Calu3 (cell line): ENCODE results near the gene MEF2C. TPM values are rescaled to one million over a fixed set of nuclear protein-coding genes. Genes with fewer than 3 reads are reported as not detected.

Experiments
- BruUV-seq: library from RNA; stranded (reverse); fragments of 400-500 nt; replicated peaks from 2 replicates; lab custom pipeline; 2021; lab: Mats Ljungman, UMichigan
- CTCF ChIA-PET: fragments of 300-600 bp; sonication (Branson Sonifier 250); formaldehyde crosslinking; loops from one replicate; lab custom pipeline; 2022; ENCODE audit warnings: antibody characterized with exemption; lab: Charles Lee
- DNase-seq: peaks from one replicate; pipeline ENCODE4 v3.0.0; 2022
- H3K27ac Mint-ChIP-seq: one replicate; pipeline ENCODE4 v1.8.0; 2022; ENCODE audit warnings: mixed read lengths; ENCODE audit not compliant: unreplicated experiment
- H3K27me3 Mint-ChIP-seq: one replicate; pipeline ENCODE4 v1.8.0; 2022; ENCODE audit warnings: mixed read lengths; ENCODE audit not compliant: unreplicated experiment
- H3K36me3 Mint-ChIP-seq: one replicate; pipeline ENCODE4 v1.8.0; 2022; ENCODE audit warnings: mild to moderate bottlenecking, moderate library complexity, mixed read lengths; ENCODE audit not compliant: insufficient read depth, unreplicated experiment
- H3K4me1 Mint-ChIP-seq: one replicate; pipeline ENCODE4 v1.8.0; 2022; ENCODE audit warnings: mild to moderate bottlenecking, low read depth, mixed read lengths; ENCODE audit not compliant: unreplicated experiment
- H3K4me3 Mint-ChIP-seq: one replicate; pipeline ENCODE4 v1.8.0; 2022; ENCODE audit warnings: mild to moderate bottlenecking, low read depth, moderate library complexity, mixed read lengths; ENCODE audit not compliant: unreplicated experiment
- H3K9me3 Mint-ChIP-seq: one replicate; pipeline ENCODE4 v1.8.0; 2022; ENCODE audit warnings: low read depth, mixed read lengths; ENCODE audit not compliant: unreplicated experiment
- CTCF ChIP-seq: fragments of 200-600 bp; IDR thresholded peaks from one replicate; pipeline ENCODE4 v1.8.0; 2022; ENCODE audit warnings: antibody characterized with exemption; ENCODE audit not compliant: unreplicated experiment
- intact Hi-C: fragments of 100-400 bp; cut with micrococcal nuclease; formaldehyde crosslinking; loops from one replicate; pipeline ENCODE4 v1.10.0; 2022; ENCODE audit not compliant: unreplicated experiment
- total RNA-seq: library from RNA; stranded (reverse); gene quantifications from 2 replicates; pipeline ENCODE4 v1.2.3, GENCODE V29; 2022

The MEF2C gene
- total RNA-seq, 1 experiment from 2014 or later = 6.1 TPM

GRCh38 chr5:88748666-88749065 lies 134.3 kb downstream of the MEF2C start:
- intact Hi-C loops = loop anchor here (2.0 kb wide), 1 partner anchor 36 kb away; no protein-coding TSS in a partner anchor
- peak overlapping the region; percentile 22 for H3K4me3 Mint-ChIP-seq
- no peaks in the 10 kb centered on the region for H3K36me3 Mint-ChIP-seq
- H3K27ac Mint-ChIP-seq = no peak overlapping the region
- CTCF ChIA-PET = interaction anchor here (0.6 to 1.3 kb wide), 3 partner anchors 10 to 76 kb away, joined by 3 read pairs; no protein-coding TSS in a partner anchor
- no peak for DNase-seq
- TF ChIP-seq CTCF = no peak
- H3K9me3 Mint-ChIP-seq = peaks cover 6% of the 10 kb centered on the region
- H3K27me3 Mint-ChIP-seq = no peaks in the 10 kb centered on the region
- peaks cover 18% of the 10 kb centered on the region for H3K4me1 Mint-ChIP-seq
- no TSS peak for BruUV-seq

GRCh38 chr5:88746438-88746882 lies 136.5 kb downstream of the MEF2C start:
- TF ChIP-seq CTCF = no peak
- no peak for DNase-seq
- Mint-ChIP-seq H3K4me3 (no peak overlapping the region), H3K4me1 (peaks cover 18% of the 10 kb centered on the region), H3K27ac (no peak overlapping the region), H3K9me3 (peaks cover 3% of the 10 kb centered on the region), H3K27me3 (no peaks in the 10 kb centered on the region), H3K36me3 (no peaks in the 10 kb centered on the region)
- CTCF ChIA-PET = no interaction called here
- intact Hi-C loops = no loop called here
- no TSS peak for BruUV-seq

- no peaks in the 10 kb centered on the region for H3K27me3 Mint-ChIP-seq
- intact Hi-C loops = no loop called here
- H3K36me3 Mint-ChIP-seq = no peaks in the 10 kb centered on the region
- DNase-seq = no peak
- no peak overlapping the region for H3K27ac Mint-ChIP-seq
- no peak overlapping the region for H3K4me3 Mint-ChIP-seq
- BruUV-seq = no TSS peak
- H3K9me3 Mint-ChIP-seq = no peaks in the 10 kb centered on the region
- CTCF ChIA-PET = no interaction called here
- TF ChIP-seq CTCF = no peak
- H3K4me1 Mint-ChIP-seq = peaks cover 18% of the 10 kb centered on the region
These were observed 137.8 kb downstream of the MEF2C start for GRCh38 chr5:88745093-88745696.

GRCh38 chr5:88743231-88743834 lies 139.7 kb downstream of the MEF2C start:
- CTCF ChIA-PET = interaction anchor here (1.1 kb wide), 1 partner anchor 19 kb away, joined by 4 read pairs; no protein-coding TSS in a partner anchor
- H3K9me3 Mint-ChIP-seq = no peaks in the 10 kb centered on the region
- peak; percentile 12 for DNase-seq
- H3K36me3 Mint-ChIP-seq = no peaks in the 10 kb centered on the region
- no peak overlapping the region for H3K27ac Mint-ChIP-seq
- intact Hi-C loops = no loop called here
- peaks cover 4% of the 10 kb centered on the region for H3K4me1 Mint-ChIP-seq
- no TSS peak for BruUV-seq
- no peak overlapping the region for H3K4me3 Mint-ChIP-seq
- TF ChIP-seq CTCF = no peak
- H3K27me3 Mint-ChIP-seq = no peaks in the 10 kb centered on the region
